ENCODE data around the gene CDC25B. TPM values are rescaled to one million over a fixed set of nuclear protein-coding genes. Genes with fewer than 3 reads are reported as not detected.
"Not testable (repeated sequence)": the region's sequence is repeated elsewhere in the genome, so short reads cannot be mapped to it uniquely, and the experiment has no call there.

The CDC25B gene
- total RNA-seq, 2 donors from 2014 or later, result 19.5 to 33.5 TPM

DNA sequence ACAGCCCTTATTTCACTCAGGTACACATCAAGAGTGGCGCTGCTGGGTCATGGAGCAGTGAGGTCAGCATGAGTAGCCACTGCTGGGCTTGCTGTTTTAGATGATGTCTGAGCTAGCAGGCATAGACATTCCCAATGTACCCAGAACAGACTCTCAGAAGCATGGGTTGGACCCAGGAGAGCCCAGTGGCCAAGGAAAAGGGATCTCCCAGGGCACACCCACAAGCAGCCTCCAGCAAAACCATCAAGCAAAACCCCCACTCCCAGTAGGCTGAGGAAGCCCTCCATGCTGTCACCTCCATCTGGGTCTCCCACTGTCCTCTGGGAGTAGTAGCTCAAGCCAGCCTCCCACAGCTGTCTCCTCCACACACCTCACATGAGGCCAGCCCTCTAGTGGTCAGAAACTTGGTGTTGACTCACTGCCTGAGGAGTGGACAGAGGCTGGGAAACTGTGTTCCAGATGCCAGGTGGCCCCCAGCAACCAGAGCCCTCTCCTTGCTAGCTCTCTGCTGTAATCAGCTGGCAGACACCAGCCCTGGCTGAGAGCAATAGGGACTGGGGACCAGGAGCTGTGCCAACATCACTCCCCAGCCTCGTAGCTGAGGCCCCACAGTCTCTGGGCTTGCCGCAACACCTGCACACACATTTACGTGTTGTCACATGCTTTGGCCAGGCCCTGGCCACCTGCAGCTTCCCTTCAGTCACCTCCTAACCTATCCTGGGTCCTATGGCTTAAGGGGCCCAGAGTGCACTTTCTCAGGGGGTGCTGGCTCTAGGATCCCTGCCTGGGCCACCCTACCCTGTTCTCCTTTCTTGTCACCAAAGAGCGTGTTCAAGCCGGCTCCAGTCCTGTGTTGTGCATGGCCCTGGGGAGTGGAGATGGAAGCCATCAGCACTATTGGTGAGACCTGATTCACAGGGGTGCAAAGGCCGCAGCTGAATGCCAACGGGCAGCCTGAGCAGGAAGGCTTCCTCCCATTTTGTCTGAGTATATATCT, 22.3 kb downstream of the CDC25B start:
- DNase-seq (peak; percentile 79 to 83), ATAC-seq (peak; percentile 48)
- intact Hi-C loops (cut with DNase I, micrococcal nuclease), result no loop called here

- ATAC-seq (no peak), DNase-seq (peak; percentile 45 to 49)
- intact Hi-C loops (cut with DNase I, micrococcal nuclease), result no loop called here
These were observed 23.4 kb downstream of the CDC25B start for GRCh38 chr20:3819411-3820047.

DNA sequence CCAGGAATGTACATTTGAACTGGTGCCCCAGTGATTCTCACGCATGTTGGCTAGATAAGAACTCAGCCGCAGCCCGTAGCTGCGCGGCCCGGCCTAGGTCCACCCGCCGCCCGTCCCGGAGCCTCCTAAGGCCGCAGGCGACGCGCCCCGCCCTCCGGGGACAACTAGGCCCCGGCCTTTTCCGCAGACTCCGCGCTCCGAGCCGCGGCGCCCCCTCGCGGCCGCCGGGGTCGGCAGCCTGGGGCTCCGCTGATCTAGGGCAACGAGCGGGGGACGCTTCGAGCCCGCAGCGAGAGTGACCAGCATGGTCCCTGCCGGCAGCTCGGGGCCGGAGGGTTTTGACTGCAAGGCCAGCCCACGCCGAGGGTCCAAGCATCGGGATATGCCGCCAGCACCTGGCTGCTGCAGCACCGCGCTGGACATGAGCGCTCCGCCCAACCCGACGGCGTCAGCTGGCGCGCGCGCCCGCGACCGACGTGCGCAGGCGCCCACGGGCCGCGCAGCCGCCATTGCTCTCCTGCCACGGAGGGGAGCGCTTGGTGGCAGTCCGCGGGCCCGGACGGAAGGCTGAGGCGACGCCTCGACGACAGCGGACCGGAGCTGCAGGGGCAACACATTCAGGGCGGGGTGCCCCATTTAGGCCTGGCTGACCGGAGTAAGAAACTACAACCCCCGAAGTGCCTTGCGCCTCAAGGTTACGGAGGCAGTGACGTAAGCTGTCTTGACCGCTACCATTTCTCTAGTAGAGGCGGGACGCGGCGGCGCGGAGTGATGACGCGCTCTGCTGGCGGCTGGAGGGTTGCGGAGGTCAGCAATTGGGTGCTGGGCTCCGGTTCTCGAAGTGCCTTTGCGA, 24.2 kb downstream of the CDC25B start, which contains the start of gene AP5S1:
TSS of gene AP5S1 (plus strand) at position 500 of the 853 bp plus-strand sequence. CDS start 1,571 bp downstream, outside the sequence.
- intact Hi-C loops (cut with DNase I, micrococcal nuclease), result no loop called here

GRCh38 chr20:3820901-3821727, 25.0 kb downstream of the CDC25B start:
- ATAC-seq (no peak), DNase-seq (peak in 1 of 2 donors; percentile 41)
- intact Hi-C loops (cut with DNase I, micrococcal nuclease), result no loop called here

More for the DNA sequence above, 24.2 kb downstream of the CDC25B start, which contains the start of gene AP5S1:
- peak; percentile 87 for ATAC-seq
- DNase-seq, result peak; percentile 97 to 99

- intact Hi-C loops (cut with DNase I, micrococcal nuclease), result no loop called here
- DNase-seq (peak in 1 of 2 donors; percentile 26), ATAC-seq (no peak)
These were observed 25.9 kb downstream of the CDC25B start for GRCh38 chr20:3821996-3822395.

DNA sequence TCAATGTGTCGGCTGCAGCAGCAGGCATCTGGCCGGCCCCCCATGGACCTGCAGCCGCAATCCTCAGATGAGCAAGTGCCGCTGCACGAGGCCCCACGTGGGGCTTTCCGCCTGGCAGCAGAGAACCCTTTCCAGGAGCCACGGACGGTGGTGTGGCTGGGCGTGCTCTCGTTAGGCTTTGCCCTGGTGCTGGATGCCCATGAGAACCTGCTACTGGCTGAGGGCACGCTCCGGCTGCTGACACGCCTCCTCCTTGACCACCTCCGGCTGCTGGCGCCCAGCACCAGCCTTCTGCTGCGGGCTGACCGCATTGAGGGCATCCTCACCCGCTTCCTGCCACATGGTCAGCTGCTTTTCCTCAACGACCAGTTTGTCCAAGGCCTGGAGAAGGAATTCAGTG, 27.8 kb downstream of the CDC25B start:
- intact Hi-C loops (cut with DNase I, micrococcal nuclease), result no loop called here
- DNase-seq (no peak), ATAC-seq (no peak)

DNA sequence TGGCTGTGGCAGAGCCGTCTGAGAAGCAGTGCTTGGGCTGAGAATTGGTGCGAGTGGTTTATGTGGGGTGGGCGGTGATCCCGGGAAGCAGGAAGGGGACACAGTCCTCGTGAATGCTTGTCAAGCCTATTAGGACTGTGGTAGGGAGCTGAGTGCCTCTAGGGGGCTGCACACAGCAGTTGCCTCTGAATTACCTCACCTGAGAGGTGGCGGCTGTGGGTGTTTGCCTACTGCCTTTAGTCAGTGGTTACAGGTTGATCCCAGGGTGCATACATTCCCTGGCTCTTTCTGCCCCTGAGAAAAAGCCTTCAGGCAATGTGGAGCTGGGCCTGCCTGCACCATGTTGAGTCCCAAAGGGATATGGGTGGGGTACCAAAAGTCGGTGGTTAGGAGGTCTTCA, 29.4 kb downstream of the CDC25B start:
- intact Hi-C loops (cut with DNase I, micrococcal nuclease), result no loop called here
- DNase-seq, result no peak
- ATAC-seq, result no peak

DNA sequence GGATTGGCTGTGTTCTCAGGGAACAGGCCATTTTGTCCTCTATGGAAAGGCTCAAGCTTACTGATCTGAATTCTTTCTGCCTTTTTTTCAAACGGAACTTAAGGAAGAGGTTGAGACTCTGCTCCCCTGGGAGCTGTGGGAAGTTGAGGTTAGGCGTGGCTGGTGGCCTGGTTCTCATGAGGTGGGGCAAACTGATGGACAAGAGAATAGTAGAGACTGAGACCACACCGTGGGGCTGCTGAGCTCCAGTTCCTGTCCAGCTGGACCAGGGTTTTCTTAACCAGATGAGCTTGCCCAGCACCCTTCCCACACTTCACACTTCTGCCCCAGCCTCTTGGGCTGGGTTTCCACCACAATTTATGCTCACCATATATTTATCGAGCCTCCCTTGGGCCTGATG, 30.3 kb downstream of the CDC25B start:
- intact Hi-C loops (cut with DNase I, micrococcal nuclease), result no loop called here
- ATAC-seq, result no peak
- DNase-seq, result no peak

DNA sequence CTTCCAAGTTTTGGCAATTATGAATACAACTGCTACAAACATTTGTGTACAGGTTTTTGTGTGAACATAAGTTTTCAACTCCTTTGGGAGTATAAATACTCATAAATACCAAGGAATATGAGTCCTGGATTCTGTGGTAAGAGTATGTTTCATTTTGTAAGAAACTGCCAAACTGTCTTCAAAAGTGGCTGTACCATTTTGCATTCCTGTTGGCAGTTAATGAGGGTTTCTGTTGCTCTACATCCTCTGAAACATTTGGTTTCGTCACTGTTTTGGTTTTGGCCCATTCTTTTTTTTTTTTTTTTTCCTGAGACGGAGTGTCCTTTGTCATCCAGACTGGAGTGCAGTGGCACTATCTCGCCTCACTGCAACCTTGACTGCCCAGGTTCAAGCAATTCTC, 32.7 kb downstream of the CDC25B start:
- DNase-seq, result no peak
- intact Hi-C loops (cut with DNase I, micrococcal nuclease), result no loop called here
- no peak for ATAC-seq

- intact Hi-C loops (cut with DNase I, micrococcal nuclease); DNase-seq; ATAC-seq: not testable (repeated sequence)
These were observed 33.8 kb downstream of the CDC25B start for GRCh38 chr20:3829891-3830290.

GRCh38 chr20:3836132-3836531, 40.0 kb downstream of the CDC25B start:
- intact Hi-C loops (cut with DNase I, micrococcal nuclease), result no loop called here
- ATAC-seq, result no peak
- no peak for DNase-seq

GRCh38 chr20:3839328-3839727, 43.2 kb downstream of the CDC25B start:
- intact Hi-C loops (cut with DNase I, micrococcal nuclease), result no loop called here
- DNase-seq, result no peak
- no peak for ATAC-seq

- ATAC-seq; DNase-seq; intact Hi-C loops (cut with DNase I, micrococcal nuclease): not testable (repeated sequence)
These were observed 44.1 kb downstream of the CDC25B start for GRCh38 chr20:3840201-3840600.

DNA sequence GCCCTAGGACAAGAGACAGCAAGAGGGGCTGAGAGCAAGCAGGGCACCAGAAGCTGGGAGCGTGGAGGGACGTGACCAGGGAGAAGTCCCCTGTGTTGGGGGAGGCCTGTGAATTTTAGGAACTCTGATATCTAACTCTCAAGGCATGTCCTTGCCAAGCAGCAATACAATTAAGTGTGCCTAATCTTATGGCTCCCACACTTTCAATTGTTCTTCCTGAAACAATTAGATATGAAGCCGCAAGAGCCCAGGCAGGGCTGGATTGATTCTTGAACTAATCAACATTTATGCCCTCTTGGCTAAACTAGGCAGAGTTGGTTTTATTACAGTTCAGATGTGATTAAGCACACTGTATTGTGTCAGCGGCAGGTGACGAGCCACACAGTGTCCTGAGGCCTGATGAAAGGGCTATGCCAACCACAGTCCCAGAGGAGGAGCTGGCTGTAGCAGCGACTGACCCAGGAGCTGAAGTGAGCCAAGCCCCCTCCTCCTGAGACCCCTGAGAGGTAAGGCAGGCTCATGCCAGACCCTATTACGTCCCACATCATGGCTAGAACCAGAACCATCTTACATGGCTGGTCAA, 46.3 kb downstream of the CDC25B start:
- peak; percentile 39 to 56 for DNase-seq
- ATAC-seq, result peak; percentile 28
- intact Hi-C loops (cut with DNase I, micrococcal nuclease), result no loop called here

DNA sequence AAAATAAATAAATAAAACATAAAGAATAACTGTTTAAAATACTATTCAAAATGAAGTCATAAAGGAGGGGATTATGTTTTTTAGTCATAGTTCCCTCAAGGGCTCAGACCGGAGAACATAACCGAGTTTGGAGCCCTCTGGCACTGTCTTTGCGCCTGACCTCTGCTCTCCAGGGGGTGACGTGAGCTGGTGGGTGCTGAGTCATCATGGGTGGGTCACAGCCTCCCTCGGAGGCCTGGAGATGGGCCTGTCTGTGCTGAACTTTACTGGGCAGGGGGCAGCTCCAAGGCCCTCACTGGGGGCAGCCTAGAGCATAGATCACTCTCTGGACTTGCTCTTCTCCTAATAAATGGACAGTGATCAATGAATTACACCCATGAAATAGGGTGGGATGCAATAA, 47.4 kb downstream of the CDC25B start:
- DNase-seq (no peak), ATAC-seq (no peak)
- intact Hi-C loops (cut with DNase I, micrococcal nuclease), result no loop called here

DNA sequence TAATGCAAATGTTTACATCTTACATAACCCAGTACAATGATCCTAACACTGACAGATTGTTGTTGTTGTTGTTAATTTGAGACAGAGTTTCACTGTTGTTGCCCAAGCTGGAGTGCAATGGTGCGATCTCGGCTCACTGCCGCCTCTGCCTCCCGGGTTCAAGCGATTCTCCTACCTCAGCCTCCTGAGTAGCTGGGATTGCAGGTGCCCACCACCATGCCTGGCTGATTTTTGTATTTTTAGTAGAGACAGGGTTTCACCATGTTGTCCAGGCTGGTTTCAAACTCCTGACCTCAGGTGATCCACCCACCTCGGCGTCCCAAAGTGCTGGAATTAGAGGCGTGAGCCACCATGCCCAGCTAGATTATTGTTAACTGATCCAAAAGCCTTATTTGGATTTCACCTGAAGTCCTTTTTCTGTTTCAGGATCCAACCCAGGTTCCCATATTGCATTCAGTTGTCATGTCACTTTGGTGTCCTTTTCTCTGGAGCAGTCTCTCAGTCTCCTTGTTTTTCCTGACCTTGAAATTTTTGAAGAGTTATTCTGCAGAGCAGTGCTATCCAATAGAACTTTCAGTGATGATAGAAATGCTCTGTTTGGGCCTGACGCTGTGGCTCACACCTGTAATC, 48.0 kb downstream of the CDC25B start:
- intact Hi-C loops (cut with DNase I, micrococcal nuclease); DNase-seq; ATAC-seq: not testable (repeated sequence)

DNA sequence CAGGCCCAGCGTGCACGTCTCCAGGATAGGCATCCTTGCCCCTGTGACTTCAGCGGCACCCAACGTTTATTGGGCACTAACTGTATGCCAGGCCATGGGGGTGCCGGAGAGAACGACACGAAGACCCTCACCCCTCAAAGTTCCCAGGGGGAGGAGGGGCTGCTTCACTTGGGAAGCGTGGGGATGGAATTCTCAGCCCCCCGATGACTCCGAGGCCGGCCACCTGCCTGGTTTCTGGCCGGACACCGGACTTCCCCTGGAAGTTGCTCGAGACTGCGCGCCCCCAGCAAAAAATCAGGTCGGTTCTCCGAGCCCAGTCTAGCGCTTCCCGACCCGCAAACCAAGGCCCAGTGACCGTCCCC, 50.2 kb downstream of the CDC25B start:
- ATAC-seq, result no peak
- DNase-seq, result no peak
- intact Hi-C loops (cut with DNase I, micrococcal nuclease), result no loop called here
